Esophagus squamous epithelium (tissue), 4 donors: Measurements from ENCODE around the gene LRRC31.

ENCODE experiments used
- POLR2A ChIP-seq, 4 donors: fragments of 450-650 bp; IDR thresholded peaks; one replicate each; pipeline ENCODE4 v1.6.1; 2017; ENCODE audit warnings: antibody characterized with exemption in 4 of 4, mild to moderate bottlenecking in 4 of 4, moderate library complexity in 3 of 4
- TF ChIP-seq, protein P1 (sequence below), 6 experiments: fragments of 450-650 bp in 4 of 6; fragments of 200-600 bp in 2 of 6; sonication (generic) in 2 of 6; IDR thresholded peaks; one replicate each; pipeline ENCODE4 v1.5.1; 2016 to 2019; ENCODE audit warnings: antibody characterized with exemption in 6 of 6, mild to moderate bottlenecking in 4 of 6, moderate library complexity in 4 of 6

DNA sequence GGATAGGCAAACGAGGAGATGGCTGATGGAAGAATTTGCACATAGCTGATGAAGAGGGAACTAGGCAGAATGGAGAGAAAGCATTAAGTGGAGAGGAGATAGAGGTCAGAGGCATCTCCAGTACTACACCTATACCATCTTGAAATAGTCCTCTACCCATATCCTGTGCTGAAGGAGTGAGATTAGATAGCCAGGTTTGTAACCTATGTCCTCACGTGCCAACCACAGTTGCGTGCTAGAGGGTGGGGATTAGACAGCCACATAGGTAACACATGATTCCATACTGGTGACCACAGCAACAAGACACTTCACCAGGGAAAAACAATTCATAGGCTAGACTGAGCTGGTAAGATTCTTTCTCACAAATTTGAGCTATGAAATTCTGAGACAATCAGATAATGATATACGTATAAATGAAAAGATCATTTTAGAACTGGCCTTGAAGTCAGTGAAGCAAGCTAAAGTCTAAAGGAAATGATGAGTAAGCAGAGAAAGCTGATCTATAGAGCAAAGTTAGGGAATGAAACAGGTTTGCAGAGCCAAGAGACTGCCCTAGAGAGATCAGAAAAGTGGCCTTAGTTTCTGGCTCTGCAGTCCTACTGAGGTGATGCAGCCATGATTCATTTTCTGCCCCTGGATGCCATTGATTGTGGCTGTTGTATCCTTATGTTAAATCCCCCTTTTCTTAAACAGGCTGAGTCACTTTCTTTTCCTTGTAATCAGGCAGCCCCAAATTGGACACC is 78.9 kb downstream of the LRRC31 start:
- TF ChIP-seq POLR2A (IDR thresholded peaks at IDR 0.05): no peak
- TF ChIP-seq, protein P1, sequence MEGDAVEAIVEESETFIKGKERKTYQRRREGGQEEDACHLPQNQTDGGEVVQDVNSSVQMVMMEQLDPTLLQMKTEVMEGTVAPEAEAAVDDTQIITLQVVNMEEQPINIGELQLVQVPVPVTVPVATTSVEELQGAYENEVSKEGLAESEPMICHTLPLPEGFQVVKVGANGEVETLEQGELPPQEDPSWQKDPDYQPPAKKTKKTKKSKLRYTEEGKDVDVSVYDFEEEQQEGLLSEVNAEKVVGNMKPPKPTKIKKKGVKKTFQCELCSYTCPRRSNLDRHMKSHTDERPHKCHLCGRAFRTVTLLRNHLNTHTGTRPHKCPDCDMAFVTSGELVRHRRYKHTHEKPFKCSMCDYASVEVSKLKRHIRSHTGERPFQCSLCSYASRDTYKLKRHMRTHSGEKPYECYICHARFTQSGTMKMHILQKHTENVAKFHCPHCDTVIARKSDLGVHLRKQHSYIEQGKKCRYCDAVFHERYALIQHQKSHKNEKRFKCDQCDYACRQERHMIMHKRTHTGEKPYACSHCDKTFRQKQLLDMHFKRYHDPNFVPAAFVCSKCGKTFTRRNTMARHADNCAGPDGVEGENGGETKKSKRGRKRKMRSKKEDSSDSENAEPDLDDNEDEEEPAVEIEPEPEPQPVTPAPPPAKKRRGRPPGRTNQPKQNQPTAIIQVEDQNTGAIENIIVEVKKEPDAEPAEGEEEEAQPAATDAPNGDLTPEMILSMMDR (IDR thresholded peaks at IDR 0.05): no peak
